HG02840 (cell line): ENCODE data around the gene AFG3L2.
"Not testable (repeated sequence)": the region's sequence is repeated elsewhere in the genome, so short reads cannot be mapped to it uniquely, and the experiment has no call there.

Experiments used
- ATAC-seq: cut with Tn5 transposase; IDR thresholded peaks from one replicate; pipeline ENCODE4 v1.9.1; 2021; ENCODE audit warnings: mild to moderate bottlenecking, moderate library complexity, moderate number of reproducible peaks; ENCODE audit not compliant: unreplicated experiment, low FRiP score

AFG3L2 gene

GRCh38 chr18:12376754-12377555, at the start of gene AFG3L2:
AFG3L2 (minus strand) TSS chr18:12377227; CDS start chr18:12377082, 145 bp downstream.
- ATAC-seq = peak; percentile 91

GRCh38 chr18:12424252-12424651, 47.2 kb upstream of the AFG3L2 start:
- no peak for ATAC-seq

GRCh38 chr18:12423820-12424219, 46.8 kb upstream of the AFG3L2 start:
- no peak for ATAC-seq

GRCh38 chr18:12423393-12423792, 46.4 kb upstream of the AFG3L2 start:
- ATAC-seq = no peak

- ATAC-seq = no peak
These were observed 45.9 kb upstream of the AFG3L2 start for GRCh38 chr18:12422936-12423335.

GRCh38 chr18:12421732-12422131, 44.7 kb upstream of the AFG3L2 start:
- no peak for ATAC-seq

- ATAC-seq = no peak
These were observed 43.9 kb upstream of the AFG3L2 start for GRCh38 chr18:12420821-12421421.

GRCh38 chr18:12417687-12418086, 40.7 kb upstream of the AFG3L2 start:
- ATAC-seq = no peak

GRCh38 chr18:12416098-12416729, 39.2 kb upstream of the AFG3L2 start:
- ATAC-seq = no peak

- no peak for ATAC-seq
These were observed 34.4 kb upstream of the AFG3L2 start for GRCh38 chr18:12411456-12411855.

- ATAC-seq = not testable (repeated sequence)
These were observed 33.7 kb upstream of the AFG3L2 start for GRCh38 chr18:12410747-12411146.

- ATAC-seq = no peak
These were observed 33.1 kb upstream of the AFG3L2 start for GRCh38 chr18:12410081-12410481.

GRCh38 chr18:12409469-12409868, 32.4 kb upstream of the AFG3L2 start:
- no peak for ATAC-seq

- ATAC-seq = no peak
These were observed 31.3 kb upstream of the AFG3L2 start for GRCh38 chr18:12408247-12408869.

GRCh38 chr18:12406371-12407111, 29.5 kb upstream of the AFG3L2 start:
- no peak for ATAC-seq

GRCh38 chr18:12405066-12405465, 28.0 kb upstream of the AFG3L2 start:
- ATAC-seq = no peak

- ATAC-seq = no peak
These were observed 26.8 kb upstream of the AFG3L2 start for GRCh38 chr18:12403601-12404506.

- ATAC-seq = no peak
These were observed 24.9 kb upstream of the AFG3L2 start for GRCh38 chr18:12401881-12402280.

GRCh38 chr18:12399231-12399630, 22.2 kb upstream of the AFG3L2 start:
- ATAC-seq = no peak
